NCI-H1105 (cell line): ENCODE results near the gene ATP5MG.
"Not testable (repeated sequence)": the region's sequence is repeated elsewhere in the genome, so short reads cannot be mapped to it uniquely, and the experiment has no call there.

Source experiments
- DNase-seq: peaks from one replicate; lab custom pipeline; 2025; lab: John Stamatoyannopoulos, UW

ATP5MG gene

GRCh38 chr11:118410055-118410745, 8.8 kb downstream of the ATP5MG start:
- DNase-seq = no peak

GRCh38 chr11:118411530-118411929, 10.1 kb downstream of the ATP5MG start:
- DNase-seq = no peak

GRCh38 chr11:118412921-118413320, 11.5 kb downstream of the ATP5MG start:
- no peak for DNase-seq

GRCh38 chr11:118415062-118415738, 13.8 kb downstream of the ATP5MG start:
- no peak for DNase-seq

- DNase-seq = no peak
These were observed 14.3 kb downstream of the ATP5MG start for GRCh38 chr11:118415739-118416068.

GRCh38 chr11:118416900-118417299, 15.5 kb downstream of the ATP5MG start:
- not testable (repeated sequence) for DNase-seq

- no peak for DNase-seq
These were observed 16.4 kb downstream of the ATP5MG start for GRCh38 chr11:118417801-118418200.

- DNase-seq = no peak
These were observed 17.4 kb downstream of the ATP5MG start for GRCh38 chr11:118418766-118419165.

GRCh38 chr11:118427707-118428106, 26.3 kb downstream of the ATP5MG start:
- no peak for DNase-seq

GRCh38 chr11:118430956-118431355, 29.6 kb downstream of the ATP5MG start:
- no peak for DNase-seq

GRCh38 chr11:118434123-118434552, 32.7 kb downstream of the ATP5MG start:
- DNase-seq = no peak

- peak; percentile 54 for DNase-seq
These were observed 33.3 kb downstream of the ATP5MG start for GRCh38 chr11:118434553-118435289.

- peak; percentile 93 for DNase-seq
These were observed 34.0 kb downstream of the ATP5MG start for GRCh38 chr11:118435290-118435892.

GRCh38 chr11:118435893-118436624, 34.7 kb downstream of the ATP5MG start, which contains the start of gene KMT2A:
Gene KMT2A (plus strand): TSS chr11:118436492. CDS start chr11:118436513, 21 bp downstream.
- DNase-seq = peak; percentile 100

GRCh38 chr11:118436639-118437207, 35.3 kb downstream of the ATP5MG start:
- DNase-seq = no peak

- peak; percentile 83 for DNase-seq
These were observed 36.1 kb downstream of the ATP5MG start for GRCh38 chr11:118437208-118438125.

- peak; percentile 75 for DNase-seq
These were observed 37.0 kb downstream of the ATP5MG start for GRCh38 chr11:118438314-118438931.

- DNase-seq = no peak
These were observed 38.2 kb downstream of the ATP5MG start for GRCh38 chr11:118439646-118440045.

GRCh38 chr11:118441770-118442275, 40.4 kb downstream of the ATP5MG start:
- no peak for DNase-seq

GRCh38 chr11:118442301-118442700, 40.9 kb downstream of the ATP5MG start:
- no peak for DNase-seq
